HepG2 (cell line): Measurements from ENCODE around the gene KCNH6. TPM values are rescaled to one million over a fixed set of nuclear protein-coding genes. Genes with fewer than 3 reads are reported as not detected.

Source experiments
- ETS1 ChIP-seq: sonication (generic); formaldehyde crosslinking; IDR thresholded peaks from 2 replicates; pipeline ENCODE4 v1.4.0; 2020; ENCODE audit warnings: missing genetic modification reagents
- GTF3A ChIP-seq: sonication (generic); formaldehyde crosslinking; conservative IDR thresholded peaks from 2 replicates; pipeline ENCODE4 v1.4.0; 2020; ENCODE audit warnings: mild to moderate bottlenecking, missing genetic modification reagents
- MTF1 ChIP-seq: sonication (generic); formaldehyde crosslinking; IDR thresholded peaks from 2 replicates; pipeline ENCODE4 v1.5.0; 2020; ENCODE audit warnings: missing genetic modification reagents
- SMC3 ChIP-seq: IDR thresholded peaks from 2 replicates; pipeline ENCODE4 v1.6.1; 2011; ENCODE audit warnings: low read length, improper control_type of control experiment
- TFAP4 ChIP-seq: sonication (generic); IDR thresholded peaks from 2 replicates; pipeline ENCODE4 v1.6.1; 2016; ENCODE audit warnings: low read depth, borderline replicate concordance
- ZFP37 ChIP-seq: sonication (generic); formaldehyde crosslinking; IDR thresholded peaks from 2 replicates; pipeline ENCODE4 v1.4.0; 2020; ENCODE audit warnings: missing genetic modification reagents, borderline replicate concordance
- ZMAT5 ChIP-seq: sonication (generic); formaldehyde crosslinking; IDR thresholded peaks from 2 replicates; pipeline ENCODE4 v1.5.0; 2020; ENCODE audit warnings: mild to moderate bottlenecking, low read depth, missing genetic modification reagents, borderline replicate concordance
- ZNF570 ChIP-seq: sonication (generic); formaldehyde crosslinking; IDR thresholded peaks from 2 replicates; pipeline ENCODE4 v1.4.0; 2020; ENCODE audit warnings: mild to moderate bottlenecking, missing genetic modification reagents, borderline replicate concordance
- ZNF687 ChIP-seq: sonication (generic); formaldehyde crosslinking; IDR thresholded peaks from 2 replicates; pipeline ENCODE4 v1.5.1; 2020; ENCODE audit warnings: mild to moderate bottlenecking, missing genetic modification reagents, moderate library complexity
- polyA plus RNA-seq, 8 experiments: library from polyadenylated mRNA; depleted of rRNA in 3 of 8; stranded (reverse) in 7 of 8; unstranded in 1 of 8; fragments of >200 nt; fragmentation: Illumina TruSeq in 4 of 8; extraction: Trizol in 4 of 8; gene quantifications; 2 replicates each; pipeline versions ENCODE4 v1.2.1 to v1.2.3, GENCODE V29; 2011 to 2016; ENCODE audit warnings: low read depth in 4 of 8, missing spikeins in 1 of 8, mixed read lengths in 1 of 8; ENCODE audit not compliant: insufficient read depth in 1 of 8
- total RNA-seq, 5 experiments: library from RNA; depleted of rRNA; stranded (reverse); fragments of >200 nt; fragmentation: Illumina TruSeq; extraction: Trizol; gene quantifications; 2 replicates each; pipeline ENCODE4 v1.2.3, GENCODE V29; 2016; ENCODE audit warnings: low read depth in 1 of 5

KCNH6 gene
- total and polyA plus RNA-seq, 2 of the 13 experiments (the other 11 are each of a cell fraction or from before 2014, with no cell fraction given) = 0.05 to 0.18 TPM

GRCh38 chr17:63515426-63515825 lies 7.7 kb upstream of the KCNH6 start (continued):
- TF ChIP-seq ZMAT5 (CRISPR knock-in tag) (no peak), ZNF687 (CRISPR knock-in tag) (no peak), MTF1 (CRISPR knock-in tag) (no peak), TFAP4 (0 out of 2 replicates have a peak, but pooled peaks have one; percentile 11), ZNF570 (no peak), ZFP37 (no peak), ETS1 (CRISPR knock-in tag) (no peak), GTF3A (no peak), SMC3 (no peak)
